Stimulated activated CD4-positive, alpha-beta T cell treated with anti-CD3 and anti-CD28 coated beads, Interleukin-12 subunit alpha, Interleukin-12 subunit beta, amount 100 ng/mL, for 48 hours (primary cell): ENCODE data around the gene NXPE3.
"Not testable (repeated sequence)": the region's sequence is repeated elsewhere in the genome, so short reads cannot be mapped to it uniquely, and the experiment has no call there.

Experiments used
- DNase-seq, 3 donors: peaks; one replicate each; pipeline ENCODE4 v3.0.0-alpha.2; 2020; ENCODE audit warnings: low read depth in 2 of 3, low spot score in 1 of 3

Gene NXPE3

GRCh38 chr3:101779047-101779821 is at the start of gene NXPE3:
Gene NXPE3 (plus strand): TSS chr3:101779211. CDS start chr3:101785597, 6,386 bp downstream.
- peak; percentile 84 to 93 (median 91) for DNase-seq

- DNase-seq: no peak
Observed at GRCh38 chr3:101729586-101729985, 49.4 kb upstream of the NXPE3 start.

GRCh38 chr3:101730839-101731238 is 48.2 kb upstream of the NXPE3 start:
- no peak for DNase-seq

GRCh38 chr3:101732240-101732641 is 46.8 kb upstream of the NXPE3 start:
- no peak for DNase-seq

- DNase-seq: no peak
Observed at GRCh38 chr3:101735833-101736232, 43.2 kb upstream of the NXPE3 start.

GRCh38 chr3:101741914-101742313 is 37.1 kb upstream of the NXPE3 start:
- not testable (repeated sequence) for DNase-seq

GRCh38 chr3:101744811-101745210 is 34.2 kb upstream of the NXPE3 start:
- no peak for DNase-seq

GRCh38 chr3:101745934-101746333 is 33.1 kb upstream of the NXPE3 start:
- DNase-seq: not testable (repeated sequence)

- DNase-seq: not testable (repeated sequence)
Observed at GRCh38 chr3:101753386-101754113, 25.5 kb upstream of the NXPE3 start.

- no peak for DNase-seq
Observed at GRCh38 chr3:101758224-101758623, 20.8 kb upstream of the NXPE3 start.

- no peak for DNase-seq
Observed at GRCh38 chr3:101762041-101762646, 16.9 kb upstream of the NXPE3 start.

- not testable (repeated sequence) for DNase-seq
Observed at GRCh38 chr3:101777745-101778281, 1.2 kb upstream of the NXPE3 start.

- DNase-seq: peak in 1 of 3 donors; percentile 25
Observed at GRCh38 chr3:101778385-101779046, 495 bp upstream of the NXPE3 start.

- DNase-seq: no peak
Observed at GRCh38 chr3:101779822-101780381, 891 bp downstream of the NXPE3 start.

GRCh38 chr3:101780661-101781060 is 1.6 kb downstream of the NXPE3 start:
- no peak for DNase-seq

- DNase-seq: no peak
Observed at GRCh38 chr3:101781166-101781565, 2.2 kb downstream of the NXPE3 start.

- DNase-seq: no peak
Observed at GRCh38 chr3:101784855-101785613, 6.0 kb downstream of the NXPE3 start.

GRCh38 chr3:101791778-101792177 is 12.8 kb downstream of the NXPE3 start:
- no peak for DNase-seq

GRCh38 chr3:101796077-101796680 is 17.2 kb downstream of the NXPE3 start:
- DNase-seq: no peak

- no peak for DNase-seq
Observed at GRCh38 chr3:101801174-101801573, 22.2 kb downstream of the NXPE3 start.
